Esophagus squamous epithelium (tissue), 4 donors: ENCODE measurements around the gene ESPNL.
"Not testable (repeated sequence)": the region's sequence is repeated elsewhere in the genome, so short reads cannot be mapped to it uniquely, and the experiment has no call there.

Source experiments
- POLR2A ChIP-seq, 4 donors: fragments of 450-650 bp; IDR thresholded peaks; one replicate each; pipeline ENCODE4 v1.6.1; 2017; ENCODE audit warnings: antibody characterized with exemption in 4 of 4, mild to moderate bottlenecking in 4 of 4, moderate library complexity in 3 of 4
- TF ChIP-seq, protein P1 (sequence below), 6 experiments: fragments of 450-650 bp in 4 of 6; fragments of 200-600 bp in 2 of 6; sonication (generic) in 2 of 6; IDR thresholded peaks; one replicate each; pipeline ENCODE4 v1.5.1; 2016 to 2019; ENCODE audit warnings: antibody characterized with exemption in 6 of 6, mild to moderate bottlenecking in 4 of 6, moderate library complexity in 4 of 6

GRCh38 chr2:238115709-238116108 lies 15.6 kb downstream of the ESPNL start:
- TF ChIP-seq, protein P1, sequence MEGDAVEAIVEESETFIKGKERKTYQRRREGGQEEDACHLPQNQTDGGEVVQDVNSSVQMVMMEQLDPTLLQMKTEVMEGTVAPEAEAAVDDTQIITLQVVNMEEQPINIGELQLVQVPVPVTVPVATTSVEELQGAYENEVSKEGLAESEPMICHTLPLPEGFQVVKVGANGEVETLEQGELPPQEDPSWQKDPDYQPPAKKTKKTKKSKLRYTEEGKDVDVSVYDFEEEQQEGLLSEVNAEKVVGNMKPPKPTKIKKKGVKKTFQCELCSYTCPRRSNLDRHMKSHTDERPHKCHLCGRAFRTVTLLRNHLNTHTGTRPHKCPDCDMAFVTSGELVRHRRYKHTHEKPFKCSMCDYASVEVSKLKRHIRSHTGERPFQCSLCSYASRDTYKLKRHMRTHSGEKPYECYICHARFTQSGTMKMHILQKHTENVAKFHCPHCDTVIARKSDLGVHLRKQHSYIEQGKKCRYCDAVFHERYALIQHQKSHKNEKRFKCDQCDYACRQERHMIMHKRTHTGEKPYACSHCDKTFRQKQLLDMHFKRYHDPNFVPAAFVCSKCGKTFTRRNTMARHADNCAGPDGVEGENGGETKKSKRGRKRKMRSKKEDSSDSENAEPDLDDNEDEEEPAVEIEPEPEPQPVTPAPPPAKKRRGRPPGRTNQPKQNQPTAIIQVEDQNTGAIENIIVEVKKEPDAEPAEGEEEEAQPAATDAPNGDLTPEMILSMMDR (IDR thresholded peaks at IDR 0.05): not testable (repeated sequence)
- TF ChIP-seq POLR2A (IDR thresholded peaks at IDR 0.05): not testable (repeated sequence)
